Natural killer cell treated with Interleukin-12 subunit alpha and Interleukin-12 subunit beta and Interleukin-15 and Interleukin-18, amount 100 ng/mL, for 72 hours (primary cell): ENCODE measurements around the gene PCNX2. TPM values are rescaled to one million over a fixed set of nuclear protein-coding genes. Genes with fewer than 3 reads are reported as not detected.

ENCODE experiments used
- ATAC-seq, 2 donors: fragments of 150-1000 bp; cut with Tn5 transposase in 1 of 2; sonication (Bioruptor Pico), chemical (Tn5 transposase) in 1 of 2; 2 replicates each; pipeline ENCODE4 v1.10.0; 2021
- DNase-seq: peaks from one replicate; pipeline ENCODE4 v3.0.0; 2022; ENCODE audit warnings: low spot score
- H3K27ac Mint-ChIP-seq, 2 donors: 1 replicate in 1 of 2; 2 replicates in 1 of 2; pipeline ENCODE4 v1.8.0; 2022; ENCODE audit warnings: mixed read lengths in 2 of 2, mild to moderate bottlenecking in 1 of 2, moderate library complexity in 1 of 2
- H3K27me3 Mint-ChIP-seq, 2 donors: 1 replicate in 1 of 2; 2 replicates in 1 of 2; pipeline ENCODE4 v1.8.0; 2022; ENCODE audit warnings: mixed read lengths in 2 of 2
- H3K36me3 Mint-ChIP-seq: one replicate; pipeline ENCODE4 v1.8.0; 2022; ENCODE audit warnings: mixed read lengths
- H3K4me1 Mint-ChIP-seq, 2 donors: 1 replicate in 1 of 2; 2 replicates in 1 of 2; pipeline ENCODE4 v1.8.0; 2022; ENCODE audit warnings: low read depth in 2 of 2, mixed read lengths in 2 of 2, mild to moderate bottlenecking in 1 of 2
- H3K4me3 Mint-ChIP-seq: one replicate; pipeline ENCODE4 v1.8.0; 2022; ENCODE audit warnings: mixed read lengths
- H3K9me3 Mint-ChIP-seq: 2 replicates; pipeline ENCODE4 v1.8.0; 2022; ENCODE audit warnings: mixed read lengths
- total RNA-seq, 2 donors: library from RNA; stranded (reverse); gene quantifications; one replicate each; pipeline ENCODE4 v1.2.3, GENCODE V29; 2022

The PCNX2 gene
- total RNA-seq, 2 donors from 2014 or later: 7.1 to 30.8 TPM

DNA sequence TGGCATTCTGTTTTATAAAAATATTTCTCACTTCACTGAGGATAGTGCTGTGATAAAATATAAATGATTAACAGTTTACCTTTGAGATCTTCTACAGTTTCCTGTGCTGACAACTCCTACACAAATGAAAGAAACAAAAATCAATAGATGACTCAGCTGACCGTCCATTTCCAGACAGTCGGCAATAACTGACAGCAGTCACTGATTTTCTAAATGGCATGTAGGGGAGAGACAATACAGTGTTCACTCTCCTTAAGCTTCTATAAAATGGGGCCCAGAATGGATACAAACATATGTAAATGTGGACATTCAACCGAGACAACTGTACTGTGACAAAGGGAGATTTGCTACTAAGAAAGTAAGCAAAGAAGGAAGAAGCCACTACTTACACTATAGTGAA lies 34.3 kb downstream of the PCNX2 start:
- H3K9me3 Mint-ChIP-seq: no peaks in the 10 kb centered on the region
- no peak overlapping the region for H3K27ac Mint-ChIP-seq
- ATAC-seq: no peak
- peaks cover 0 to 9% of the 10 kb centered on the region in 2 donors for H3K4me1 Mint-ChIP-seq
- H3K4me3 Mint-ChIP-seq: peak overlapping the region; percentile 32
- peaks cover 5% of the 10 kb centered on the region for H3K36me3 Mint-ChIP-seq
- H3K27me3 Mint-ChIP-seq: no peaks in the 10 kb centered on the region
- no peak for DNase-seq

DNA sequence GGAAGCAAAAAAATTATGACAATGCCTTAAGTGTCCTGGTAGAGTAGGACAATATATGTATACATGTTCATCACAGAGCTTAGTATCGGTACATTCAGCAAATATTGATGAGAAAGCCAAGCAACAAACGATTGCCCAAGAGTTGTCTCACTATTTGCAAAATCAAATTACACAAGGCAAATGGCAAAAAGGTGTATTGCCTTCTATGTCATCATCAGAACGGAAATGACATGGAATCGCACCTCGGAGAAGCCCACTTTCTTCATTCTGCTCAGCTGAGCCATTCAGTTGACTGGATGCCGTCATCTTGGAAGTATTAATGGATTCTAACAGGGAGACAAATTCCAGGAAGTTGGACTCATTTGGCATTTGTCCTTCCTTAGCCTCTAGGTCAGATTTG lies 37.7 kb downstream of the PCNX2 start:
- no peaks in the 10 kb centered on the region for H3K27me3 Mint-ChIP-seq
- no peak overlapping the region for H3K4me3 Mint-ChIP-seq
- H3K36me3 Mint-ChIP-seq: peaks cover 5% of the 10 kb centered on the region
- H3K4me1 Mint-ChIP-seq: peaks cover 0 to 9% of the 10 kb centered on the region in 2 donors
- no peak for ATAC-seq
- H3K9me3 Mint-ChIP-seq: no peaks in the 10 kb centered on the region
- DNase-seq: no peak
- H3K27ac Mint-ChIP-seq: no peak overlapping the region

DNA sequence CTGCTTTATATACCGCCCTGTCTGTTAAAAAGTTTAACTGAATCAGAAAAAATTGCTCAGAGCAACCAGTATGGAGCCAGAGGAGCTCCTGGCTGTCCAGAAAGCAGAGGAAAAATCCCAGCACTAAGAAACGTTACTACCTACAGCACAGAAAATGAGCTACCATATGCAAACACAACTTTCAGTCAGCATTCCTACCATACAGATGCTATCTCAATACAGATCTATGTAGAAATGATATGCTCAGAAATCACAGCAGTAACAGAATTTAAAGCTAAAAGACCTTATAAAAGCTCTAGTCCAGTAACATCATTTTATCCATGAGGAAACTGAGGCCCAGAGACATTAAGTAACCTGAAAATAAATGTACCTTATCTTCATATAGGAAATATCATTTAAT lies 38.7 kb downstream of the PCNX2 start:
- Mint-ChIP-seq H3K27ac (no peak overlapping the region), H3K9me3 (no peaks in the 10 kb centered on the region), H3K4me1 (peaks cover 0 to 8% of the 10 kb centered on the region in 2 donors), H3K4me3 (no peak overlapping the region), H3K36me3 (peaks cover 5% of the 10 kb centered on the region), H3K27me3 (no peaks in the 10 kb centered on the region)
- DNase-seq (no peak), ATAC-seq (no peak)

- Mint-ChIP-seq H3K27ac (no peak overlapping the region), H3K9me3 (no peaks in the 10 kb centered on the region), H3K4me3 (no peak overlapping the region), H3K36me3 (peaks cover 5% of the 10 kb centered on the region), H3K27me3 (no peaks in the 10 kb centered on the region), H3K4me1 (peaks cover 0 to 2% of the 10 kb centered on the region in 2 donors)
- no peak for DNase-seq
- no peak for ATAC-seq
Observed at GRCh38 chr1:233256191-233256590, 39.3 kb downstream of the PCNX2 start.

DNA sequence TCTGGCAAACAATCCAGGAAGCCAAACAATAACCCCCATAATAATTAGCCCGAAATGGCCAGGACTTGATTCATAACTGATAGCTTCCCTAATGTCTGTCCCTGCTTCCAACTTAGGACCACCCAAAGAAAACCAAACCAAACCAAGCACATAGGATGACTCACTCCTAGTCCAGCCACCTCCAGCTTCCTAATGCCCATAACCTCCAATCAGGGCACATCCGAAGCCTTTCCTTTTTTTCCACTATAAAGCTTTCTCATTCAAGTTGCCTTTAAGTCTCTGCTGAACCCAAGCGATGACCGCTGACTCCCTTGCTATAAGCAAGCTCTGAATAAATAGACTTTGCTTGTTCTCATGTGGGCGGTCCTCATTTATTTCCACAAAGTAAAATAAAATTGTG lies 40.4 kb downstream of the PCNX2 start:
- no peak overlapping the region for H3K27ac Mint-ChIP-seq
- no peak for ATAC-seq
- H3K27me3 Mint-ChIP-seq: no peaks in the 10 kb centered on the region
- H3K4me1 Mint-ChIP-seq: no peaks in the 10 kb centered on the region
- no peak for DNase-seq
- no peaks in the 10 kb centered on the region for H3K9me3 Mint-ChIP-seq
- peaks cover 5% of the 10 kb centered on the region for H3K36me3 Mint-ChIP-seq
- no peak overlapping the region for H3K4me3 Mint-ChIP-seq

- H3K4me1 Mint-ChIP-seq: no peaks in the 10 kb centered on the region
- H3K4me3 Mint-ChIP-seq: no peak overlapping the region
- no peaks in the 10 kb centered on the region for H3K27me3 Mint-ChIP-seq
- no peak overlapping the region for H3K27ac Mint-ChIP-seq
- peaks cover under 1% of the 10 kb centered on the region for H3K36me3 Mint-ChIP-seq
- H3K9me3 Mint-ChIP-seq: no peaks in the 10 kb centered on the region
- ATAC-seq (no peak), DNase-seq (no peak)
Observed at GRCh38 chr1:233253832-233254331, 41.6 kb downstream of the PCNX2 start.

DNA sequence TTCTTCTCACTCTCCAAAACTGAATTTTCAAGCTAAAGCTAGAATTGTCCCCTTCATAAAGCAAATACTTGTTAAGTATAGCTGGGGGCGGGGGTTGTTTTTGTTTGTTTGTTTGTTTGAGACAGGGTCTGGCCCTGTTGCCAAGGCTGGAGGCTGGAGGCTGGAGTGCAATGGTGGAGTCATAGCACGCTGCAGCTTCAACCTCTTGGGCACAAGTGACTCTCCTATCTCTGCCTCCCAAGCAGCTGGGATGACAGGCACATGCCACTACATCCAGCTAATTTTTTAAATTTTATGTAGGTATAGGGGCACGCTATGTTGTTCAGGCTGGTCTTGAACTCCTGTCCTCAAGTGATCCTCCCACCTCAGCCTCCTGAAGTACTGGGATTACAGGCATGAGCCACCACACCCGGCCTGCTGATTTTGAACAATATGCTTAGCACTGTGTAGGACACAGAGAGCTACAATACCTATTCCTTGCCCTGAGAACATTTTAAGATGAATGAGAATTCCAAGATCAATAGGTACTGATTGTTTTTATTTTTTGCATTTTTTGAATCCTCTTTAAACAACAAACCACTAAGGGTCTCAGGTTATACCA lies 42.2 kb downstream of the PCNX2 start:
- Mint-ChIP-seq H3K4me3 (no peak overlapping the region), H3K9me3 (no peaks in the 10 kb centered on the region), H3K27me3 (no peaks in the 10 kb centered on the region), H3K27ac (no peak overlapping the region), H3K4me1 (no peaks in the 10 kb centered on the region), H3K36me3 (no peaks in the 10 kb centered on the region)
- DNase-seq (no peak), ATAC-seq (no peak)

GRCh38 chr1:233252441-233252840 lies 43.1 kb downstream of the PCNX2 start:
- Mint-ChIP-seq H3K27me3 (no peaks in the 10 kb centered on the region), H3K9me3 (no peaks in the 10 kb centered on the region), H3K4me1 (no peaks in the 10 kb centered on the region), H3K4me3 (no peak overlapping the region), H3K27ac (no peak overlapping the region), H3K36me3 (no peaks in the 10 kb centered on the region)
- ATAC-seq (no peak), DNase-seq (no peak)

- Mint-ChIP-seq H3K4me3 (no peak overlapping the region), H3K9me3 (no peaks in the 10 kb centered on the region)
- DNase-seq: no peak
Observed at GRCh38 chr1:233251201-233251720, 44.3 kb downstream of the PCNX2 start.

GRCh38 chr1:233248014-233248413 lies 47.5 kb downstream of the PCNX2 start:
- H3K27me3 Mint-ChIP-seq: no peaks in the 10 kb centered on the region
- peaks cover 0 to 4% of the 10 kb centered on the region in 2 donors for H3K4me1 Mint-ChIP-seq
- no peak for DNase-seq
- ATAC-seq: no peak
- H3K36me3 Mint-ChIP-seq: no peaks in the 10 kb centered on the region
- H3K4me3 Mint-ChIP-seq: no peak overlapping the region
- no peak overlapping the region for H3K27ac Mint-ChIP-seq
- no peaks in the 10 kb centered on the region for H3K9me3 Mint-ChIP-seq

More at GRCh38 chr1:233251201-233251720, 44.3 kb downstream of the PCNX2 start:
- Mint-ChIP-seq H3K36me3 (no peaks in the 10 kb centered on the region), H3K27ac (no peak overlapping the region), H3K4me1 (no peaks in the 10 kb centered on the region), H3K27me3 (no peaks in the 10 kb centered on the region)
- ATAC-seq: no peak

GRCh38 chr1:233246965-233247364 lies 48.6 kb downstream of the PCNX2 start:
- Mint-ChIP-seq H3K36me3 (no peaks in the 10 kb centered on the region), H3K27ac (no peak overlapping the region), H3K9me3 (no peaks in the 10 kb centered on the region), H3K27me3 (no peaks in the 10 kb centered on the region), H3K4me1 (peaks cover 0 to 4% of the 10 kb centered on the region in 2 donors), H3K4me3 (no peak overlapping the region)
- DNase-seq: no peak
- no peak for ATAC-seq

GRCh38 chr1:233245191-233245765 lies 50.2 kb downstream of the PCNX2 start:
- Mint-ChIP-seq H3K27ac (no peak overlapping the region), H3K4me3 (no peak overlapping the region), H3K27me3 (no peaks in the 10 kb centered on the region), H3K36me3 (no peaks in the 10 kb centered on the region), H3K4me1 (peaks cover 0 to 9% of the 10 kb centered on the region in 2 donors), H3K9me3 (no peaks in the 10 kb centered on the region)
- DNase-seq (no peak), ATAC-seq (no peak)

- H3K36me3 Mint-ChIP-seq: no peaks in the 10 kb centered on the region
Observed at GRCh38 chr1:233244183-233244582, 51.3 kb downstream of the PCNX2 start.

DNA sequence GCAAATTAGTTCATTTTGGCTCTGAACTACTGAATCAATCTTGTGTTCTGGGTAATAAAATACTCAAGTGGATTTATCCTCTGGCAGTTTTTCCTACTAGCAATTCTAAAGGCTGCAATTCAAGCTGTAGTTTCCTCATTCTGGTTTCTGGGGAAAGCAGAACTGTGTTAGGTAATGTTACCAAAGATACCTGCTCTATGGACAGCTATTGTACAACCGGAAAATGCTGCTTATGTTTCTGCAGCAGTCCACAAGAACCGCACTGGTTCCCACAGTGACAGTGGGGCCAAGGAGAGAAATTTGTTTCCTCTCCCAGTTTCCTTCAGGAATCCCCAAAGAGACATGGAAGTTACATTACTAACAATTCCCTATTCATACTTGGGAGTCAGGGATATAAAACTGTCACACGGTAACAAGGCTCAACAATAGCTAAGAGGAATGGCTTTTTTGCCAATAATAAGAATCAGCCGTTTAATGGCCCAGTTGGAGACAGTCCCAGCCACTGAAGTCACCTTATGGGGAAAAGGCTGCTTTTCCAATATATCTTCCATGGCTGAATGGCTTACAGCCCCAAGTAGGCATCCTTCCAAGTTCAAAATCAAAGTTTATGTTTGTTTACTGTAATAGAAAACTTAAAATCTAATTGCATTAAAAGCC lies 52.6 kb downstream of the PCNX2 start:
- no peaks in the 10 kb centered on the region for H3K27me3 Mint-ChIP-seq
- DNase-seq: no peak
- H3K36me3 Mint-ChIP-seq: no peaks in the 10 kb centered on the region
- H3K4me1 Mint-ChIP-seq: peaks cover 0 to 9% of the 10 kb centered on the region in 2 donors
- H3K27ac Mint-ChIP-seq: no peak overlapping the region
- ATAC-seq: no peak
- H3K4me3 Mint-ChIP-seq: no peak overlapping the region
- no peaks in the 10 kb centered on the region for H3K9me3 Mint-ChIP-seq

More at GRCh38 chr1:233244183-233244582, 51.3 kb downstream of the PCNX2 start:
- ATAC-seq: no peak
- Mint-ChIP-seq H3K27ac (no peak overlapping the region), H3K4me3 (no peak overlapping the region), H3K27me3 (no peaks in the 10 kb centered on the region), H3K4me1 (peaks cover 0 to 9% of the 10 kb centered on the region in 2 donors), H3K9me3 (no peaks in the 10 kb centered on the region)
- DNase-seq: no peak
